Measurements from ENCODE around the gene TP53BP2.

Gene TP53BP2

GRCh38 chr1:223729906-223730305 is 115.8 kb downstream of the TP53BP2 start:
- ChIA-PET CTCF (no interaction called here), POLR2A (ENCODE audit: low non-redundant PET) (no interaction called here)
- no peak overlapping the region for H3K27ac ChIP-seq
- no peak for DNase-seq (ENCODE audit: low spot score)
- TF ChIP-seq CTCF (conservative IDR thresholded peaks at IDR 0.05; ENCODE audit: low read depth) = no peak

All from RWPE1 (cell line).